ENCODE results near the gene MICAL3.
"Not testable (repeated sequence)": the region's sequence is repeated elsewhere in the genome, so short reads cannot be mapped to it uniquely, and the experiment has no call there.

The MICAL3 gene

DNA sequence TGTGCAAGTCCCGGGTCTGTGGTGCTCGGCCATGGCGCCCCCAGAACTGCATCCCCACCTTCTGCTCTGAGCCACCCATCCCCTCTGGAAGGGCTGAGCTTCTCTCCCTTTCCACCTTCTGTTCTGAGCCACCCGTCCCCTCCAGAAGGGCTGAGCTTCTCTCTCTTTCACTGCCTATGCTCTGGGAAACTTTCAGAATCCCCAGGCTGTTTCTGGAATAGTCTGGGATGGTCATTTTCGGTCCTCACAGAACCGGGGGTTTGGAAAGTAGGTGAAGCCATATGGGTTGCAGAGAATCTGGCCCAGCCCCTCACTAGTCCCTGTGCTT lies 246.7 kb downstream of the MICAL3 start:
- no peak for DNase-seq (ENCODE audit: low spot score)

DNA sequence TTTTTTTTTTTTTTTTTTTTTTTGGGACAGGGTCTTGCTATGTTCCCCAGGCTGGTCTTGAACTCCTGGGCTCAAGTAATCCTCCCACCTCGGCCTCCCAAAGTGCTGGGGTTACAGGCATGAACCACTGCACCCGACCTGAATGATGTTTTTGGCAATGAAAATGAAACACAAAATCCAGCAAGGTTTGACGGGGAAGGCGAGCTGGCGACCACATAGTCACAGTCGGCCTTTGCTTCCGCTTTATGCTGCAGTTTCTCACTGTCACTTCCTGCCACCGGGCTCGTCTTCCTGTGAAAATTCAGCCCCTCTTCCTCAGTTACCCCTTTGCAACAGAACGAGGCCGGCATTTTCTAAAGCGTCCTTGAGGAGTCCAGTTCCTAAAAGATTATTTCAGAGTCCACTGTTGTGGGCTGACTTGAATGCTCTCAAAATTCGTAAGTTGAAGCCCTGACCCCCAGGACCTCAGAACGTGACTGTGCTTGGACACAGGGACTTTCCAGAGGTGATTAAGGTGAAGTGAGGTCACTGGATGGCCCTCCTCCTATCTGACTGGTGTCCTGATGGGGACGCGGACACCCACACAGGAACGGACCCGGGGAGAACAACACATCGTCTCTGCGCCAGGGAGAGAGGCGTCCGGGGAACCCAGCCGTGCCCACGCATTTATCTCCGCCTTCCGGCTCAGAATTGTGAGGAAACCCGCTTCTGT lies 247.2 kb downstream of the MICAL3 start:
- DNase-seq (ENCODE audit: low spot score): no peak

DNA sequence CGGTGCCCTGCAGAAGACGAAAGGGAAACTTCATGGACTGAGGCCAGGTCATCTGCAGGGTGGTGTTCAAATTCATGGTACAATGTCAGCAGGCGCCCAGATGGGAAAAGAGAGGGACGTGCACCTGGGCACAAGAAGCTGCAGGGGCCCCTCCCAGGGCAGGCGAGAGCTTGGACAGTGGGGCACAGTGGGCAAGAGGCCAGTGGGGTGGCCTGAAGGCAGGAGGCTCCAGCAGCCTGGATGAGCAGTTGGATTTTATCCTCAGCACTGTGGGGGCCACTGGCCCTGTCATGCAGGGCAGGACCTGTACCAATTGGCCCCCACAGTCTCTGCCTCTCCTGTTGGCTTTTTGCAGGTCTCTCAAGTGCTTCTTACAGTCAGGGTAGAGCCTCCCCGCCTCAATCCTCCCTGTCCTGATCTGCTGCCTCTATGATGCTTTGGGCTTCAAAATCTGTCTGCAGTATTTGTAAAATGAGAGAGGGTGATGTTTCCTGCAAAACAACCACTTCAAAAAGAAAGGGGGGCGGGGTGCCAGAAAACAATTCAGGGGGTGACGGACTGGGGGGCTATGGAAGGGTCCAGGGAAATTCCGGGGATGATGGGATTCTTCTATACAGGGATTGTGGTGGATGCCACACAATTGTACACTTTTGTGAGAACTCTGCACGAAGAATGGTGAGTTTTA lies 248.4 kb downstream of the MICAL3 start:
- no peak for DNase-seq (ENCODE audit: low spot score)

DNA sequence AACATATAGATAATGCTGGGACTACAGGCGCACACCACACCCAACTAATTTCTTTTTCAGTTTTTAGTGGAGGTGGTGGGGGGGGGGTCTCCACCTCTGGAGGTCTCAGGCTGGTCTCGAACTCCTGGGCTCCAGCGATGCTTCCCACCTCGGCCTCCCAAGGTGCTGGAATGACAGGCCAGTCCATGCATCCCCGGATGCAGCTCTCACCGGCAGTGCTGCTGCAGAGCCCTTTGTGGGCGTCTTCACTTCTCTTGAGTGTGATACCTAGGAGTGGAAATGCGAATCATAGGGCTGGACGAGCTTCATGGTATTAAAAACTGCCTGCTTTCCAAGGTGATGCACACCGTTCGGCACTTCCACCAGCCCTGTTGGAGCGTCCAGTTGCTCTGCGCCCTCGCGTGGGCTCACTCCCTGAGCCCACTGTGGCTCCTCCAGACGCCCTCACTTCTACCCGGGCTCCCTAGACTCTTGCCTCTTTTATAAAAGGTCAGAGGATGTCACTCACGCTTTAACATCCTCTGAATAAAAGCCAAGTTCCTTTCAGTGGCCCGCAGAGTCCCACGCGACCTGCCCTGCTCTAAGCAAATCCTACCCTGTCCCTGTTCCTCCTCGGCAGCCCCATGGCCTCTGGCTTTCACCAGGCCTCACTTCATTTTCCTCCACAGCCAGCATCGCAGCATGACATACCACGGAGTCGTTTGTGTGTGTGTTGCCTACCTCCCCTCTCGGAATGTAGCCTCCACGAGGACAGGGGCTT lies 249.3 kb downstream of the MICAL3 start:
- no peak for DNase-seq (ENCODE audit: low spot score)

DNA sequence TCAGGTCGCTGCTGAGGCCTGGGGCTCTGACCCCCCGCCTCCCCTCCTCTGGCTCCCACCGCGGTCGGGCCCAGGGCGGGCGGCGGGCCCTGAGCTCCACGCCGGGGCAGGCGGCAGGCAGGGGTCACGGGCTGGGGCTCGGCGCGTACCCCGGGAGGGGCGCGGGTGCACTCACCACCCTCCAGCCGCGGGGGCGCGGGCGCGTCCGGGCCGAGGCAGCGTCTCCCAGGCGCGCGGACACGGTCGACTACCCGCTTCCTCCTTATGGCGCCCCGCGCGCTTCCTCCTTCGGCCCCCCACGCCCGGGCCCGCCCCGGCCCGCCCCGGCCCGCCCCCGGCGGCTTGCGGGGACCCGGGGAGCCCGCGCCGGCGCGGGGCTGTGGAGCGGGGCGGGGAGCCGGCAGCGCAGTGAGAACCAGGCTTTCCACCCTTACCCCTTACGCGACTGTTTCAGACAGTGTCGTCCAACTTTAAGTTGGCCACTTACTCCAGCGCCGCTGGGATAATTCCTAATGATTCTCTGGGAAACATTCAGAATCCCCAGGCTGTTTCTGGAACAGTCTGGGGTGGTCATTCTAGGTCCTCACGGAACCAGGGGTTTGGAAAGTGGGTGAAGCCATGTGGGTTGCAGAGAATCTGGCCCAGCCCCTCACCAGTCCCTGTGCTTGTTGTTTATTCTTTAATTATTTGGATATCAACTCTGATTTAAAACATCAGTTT lies 250.0 kb downstream of the MICAL3 start, which contains the start of gene BID:
BID (minus strand) TSS at position 264 of the 720 bp plus-strand sequence. CDS start 24,353 bp downstream, outside the sequence.
- DNase-seq (ENCODE audit: low spot score): peak; percentile 78

DNA sequence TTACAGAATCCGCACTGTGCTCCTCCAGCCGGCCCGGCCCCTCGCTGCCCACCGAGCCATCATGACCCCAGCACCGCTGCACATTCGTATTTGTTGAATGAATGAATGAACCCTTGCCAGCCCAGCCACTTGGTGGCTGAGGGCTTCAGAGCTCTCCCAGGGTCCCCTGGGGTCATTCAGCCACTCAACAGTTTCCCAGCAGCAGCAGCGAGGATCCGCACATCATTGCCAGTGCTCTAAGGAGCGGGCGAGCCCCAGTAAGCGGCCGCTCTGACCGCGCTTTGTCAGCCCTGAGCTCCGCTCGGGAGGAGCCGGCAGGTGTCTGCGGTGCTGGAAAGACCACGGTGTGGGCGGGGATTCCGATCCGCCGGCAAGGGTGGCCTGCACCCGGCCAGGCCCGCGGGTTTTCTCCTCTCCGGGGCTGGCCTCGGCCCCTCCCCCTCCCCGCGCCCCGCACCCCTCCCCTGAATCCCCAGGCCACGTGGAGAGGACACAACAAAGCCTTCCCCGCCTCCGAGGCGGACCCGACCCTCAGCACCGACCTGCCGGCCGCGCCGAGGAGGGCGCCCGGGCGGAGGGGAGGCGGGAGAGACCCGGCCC lies 250.7 kb downstream of the MICAL3 start:
- peak; percentile 75 for DNase-seq (ENCODE audit: low spot score)

DNA sequence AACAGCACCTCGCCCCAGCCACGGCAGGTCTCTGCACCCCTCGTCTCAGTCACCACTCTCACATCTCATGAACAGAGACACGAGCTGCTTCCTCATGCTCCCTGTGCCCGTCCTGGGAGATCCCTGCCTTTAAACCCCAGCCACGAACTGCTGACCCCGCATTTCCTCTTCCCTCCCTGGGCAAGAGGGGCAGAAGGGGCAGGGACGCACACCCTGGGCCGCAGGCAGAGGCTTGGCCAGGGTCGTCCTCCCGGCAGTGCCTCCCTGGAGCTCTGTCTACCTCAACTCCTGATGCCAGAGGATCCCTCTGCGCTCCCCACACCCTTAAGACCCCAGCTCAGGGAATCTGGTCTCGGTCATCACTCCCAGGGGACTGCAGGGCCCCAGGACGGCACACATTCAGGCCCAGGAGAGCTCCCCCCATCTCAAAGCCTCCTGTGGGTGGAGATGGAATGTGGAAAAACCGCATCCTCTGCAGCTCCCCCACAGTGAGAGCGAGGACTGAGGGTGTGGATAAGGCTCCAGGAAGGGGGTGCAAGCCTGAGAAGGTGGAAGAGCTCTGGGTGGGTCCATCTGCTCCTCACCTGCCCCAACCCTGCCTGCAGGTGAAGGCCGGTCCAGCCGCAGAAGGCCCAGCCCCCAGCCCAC lies 251.3 kb downstream of the MICAL3 start:
- DNase-seq (ENCODE audit: low spot score): peak; percentile 65

DNA sequence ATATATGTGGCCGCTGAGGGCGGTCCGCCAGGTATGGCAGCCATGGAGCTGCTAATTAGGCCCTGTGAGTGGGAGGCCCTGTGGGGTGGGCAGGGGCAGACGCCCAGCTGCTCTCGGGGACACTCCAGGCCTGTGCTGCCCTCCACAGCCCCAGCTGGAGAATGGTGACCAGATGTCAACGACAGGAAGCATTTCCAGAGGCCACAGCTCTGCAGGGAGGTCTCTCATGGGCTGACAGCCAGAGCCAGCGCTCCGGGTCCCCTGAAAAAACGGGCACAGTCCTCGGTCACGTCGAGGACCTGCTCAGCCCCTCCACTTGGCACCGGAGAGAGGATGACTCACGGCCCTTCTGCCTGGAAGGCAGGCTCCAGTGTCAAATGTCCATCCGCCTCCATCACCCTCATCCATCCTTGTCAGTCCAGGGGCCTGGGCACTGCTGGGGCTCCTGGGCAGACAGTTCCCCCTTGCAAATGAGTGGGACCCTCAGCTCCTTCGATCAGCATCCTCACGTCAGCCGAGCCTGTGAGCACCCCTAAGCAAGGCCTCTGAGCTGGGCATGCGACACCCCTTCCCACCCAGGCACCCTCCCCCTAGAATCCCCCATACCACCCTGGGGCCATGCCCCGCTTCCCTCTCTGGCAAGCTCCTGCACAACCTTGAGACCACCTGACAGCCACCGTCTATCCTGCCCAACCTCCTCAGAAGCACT lies 252.0 kb downstream of the MICAL3 start:
- DNase-seq (ENCODE audit: low spot score): no peak

DNA sequence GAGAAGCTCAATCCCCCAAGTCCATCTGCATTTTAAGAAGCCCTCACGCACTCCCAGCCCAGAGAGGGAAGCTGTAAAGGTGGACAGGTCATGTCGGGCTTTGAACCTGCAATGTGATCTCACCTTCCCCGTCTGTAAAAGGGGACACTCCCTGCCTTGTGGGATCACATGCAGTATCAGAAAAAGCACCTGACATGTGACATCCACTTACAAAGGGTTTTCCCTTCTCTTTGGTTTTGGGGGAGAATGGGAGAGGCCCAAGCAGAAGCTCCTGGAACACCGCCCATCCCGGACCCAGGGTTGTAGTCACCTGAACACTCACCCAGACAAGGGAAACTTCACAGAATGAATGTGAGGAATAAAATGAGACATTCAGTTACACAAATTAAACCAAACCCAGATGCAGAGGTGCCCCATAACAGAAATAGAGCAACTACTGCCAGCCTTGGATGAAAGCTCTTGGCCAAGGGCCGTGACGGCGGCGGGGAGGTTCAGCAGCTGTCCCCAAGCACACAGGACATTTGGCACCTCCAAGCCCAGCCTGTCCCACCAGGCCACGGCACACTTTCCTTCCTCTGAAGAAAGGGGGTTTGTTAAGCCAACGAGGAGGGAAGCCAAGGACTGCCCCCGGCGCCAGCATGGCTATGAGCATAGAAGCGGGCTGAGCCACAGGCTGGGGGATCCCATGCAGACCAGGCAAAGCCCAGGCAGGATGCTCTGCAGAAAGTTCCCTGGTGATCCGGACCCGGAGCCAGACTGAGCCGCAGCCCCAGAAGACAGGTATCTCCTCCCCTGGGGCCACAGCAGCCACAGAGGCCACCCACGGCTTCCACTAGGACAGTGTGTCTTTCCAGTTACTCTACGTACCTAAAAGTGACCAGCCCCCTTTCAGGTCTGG lies 253.9 kb downstream of the MICAL3 start:
- DNase-seq (ENCODE audit: low spot score): no peak

DNA sequence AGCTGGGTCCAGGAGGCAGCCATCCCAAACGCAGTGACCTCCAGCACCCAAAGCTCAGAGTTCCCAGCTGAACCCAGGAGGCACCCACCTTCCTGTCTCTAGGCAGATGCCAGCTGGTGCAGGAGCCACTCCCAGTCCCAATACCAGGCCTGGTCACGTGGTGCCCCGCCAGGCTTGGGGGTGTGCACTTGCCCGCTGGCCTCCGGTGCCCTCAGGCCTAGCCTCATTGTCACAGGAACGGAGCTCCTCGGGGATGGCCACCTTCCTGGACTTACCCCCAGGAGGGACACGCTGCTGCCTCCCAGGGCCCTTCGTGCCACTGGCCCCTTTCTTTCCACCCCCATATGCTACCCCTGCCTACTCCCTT lies 254.7 kb downstream of the MICAL3 start:
- no peak for DNase-seq (ENCODE audit: low spot score)

DNA sequence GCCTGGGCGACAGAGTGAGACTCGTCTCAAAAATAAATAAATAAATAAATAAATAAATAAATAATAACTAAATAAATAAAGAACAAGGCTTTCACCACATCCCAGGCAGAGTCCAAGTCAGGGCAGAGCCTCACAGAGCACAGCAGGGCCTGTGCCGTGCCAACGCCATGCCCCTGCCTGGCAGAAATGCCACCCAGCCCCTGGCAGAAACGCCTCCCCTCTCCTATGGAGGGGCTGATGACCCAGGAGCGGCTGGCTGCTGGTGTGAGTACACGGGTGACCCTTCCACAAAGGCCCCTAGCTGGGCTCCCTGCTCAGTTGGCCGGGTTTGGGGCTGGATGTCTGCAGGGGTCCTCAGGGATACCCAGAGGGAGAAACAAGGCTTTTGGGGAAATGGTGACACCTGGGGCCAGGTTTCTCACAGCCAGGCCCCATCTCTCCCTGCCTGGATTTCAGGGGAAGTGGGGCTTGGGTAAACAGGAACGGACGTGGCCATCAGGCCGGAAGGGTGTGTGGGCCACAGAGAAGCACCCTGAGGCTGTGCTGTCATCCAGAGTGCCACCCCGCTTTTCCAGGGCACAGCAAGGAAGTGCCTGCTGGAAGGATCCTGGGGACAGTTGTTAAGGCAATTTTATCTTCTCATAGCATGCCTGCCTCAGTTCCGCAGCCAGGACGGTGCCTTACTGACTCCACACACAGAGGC lies 255.2 kb downstream of the MICAL3 start:
- no peak for DNase-seq (ENCODE audit: low spot score)

DNA sequence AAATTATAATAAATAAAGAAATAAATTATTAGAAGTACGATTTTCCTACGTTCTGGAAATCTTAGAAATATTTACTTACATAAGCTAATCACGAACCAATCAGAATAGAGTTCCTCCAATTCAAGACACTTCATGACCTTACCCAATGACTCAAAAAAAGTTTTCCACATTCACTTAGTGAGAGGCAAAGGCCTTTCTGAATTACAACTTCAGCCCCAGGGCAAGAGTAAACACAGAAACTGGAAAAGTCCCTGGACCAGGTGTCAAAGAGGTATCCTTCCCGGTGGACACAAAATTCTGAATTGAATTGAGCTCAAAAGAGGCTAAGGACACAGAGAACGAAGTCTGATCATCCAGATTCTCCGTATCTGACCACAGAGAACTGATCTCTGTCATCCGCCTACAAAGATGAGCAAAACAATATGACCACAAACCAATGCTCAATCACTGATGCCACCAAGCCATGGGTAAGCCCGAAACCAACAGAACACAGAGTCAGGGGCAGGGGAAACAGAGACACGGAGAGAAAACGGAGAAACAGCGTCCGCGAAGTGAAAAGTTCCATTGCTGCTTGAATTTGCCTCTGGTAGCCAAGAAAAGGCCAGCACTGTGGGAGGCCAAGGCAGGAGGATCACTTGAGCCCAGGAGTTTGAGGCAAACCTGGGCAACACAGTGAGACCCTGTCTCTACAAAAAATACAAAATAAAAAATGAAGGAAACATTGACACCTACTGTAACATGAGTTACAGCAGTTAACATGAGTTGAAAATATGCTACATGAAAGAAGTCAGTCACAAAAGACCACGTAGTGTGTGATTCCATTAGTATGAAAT lies 256.9 kb downstream of the MICAL3 start:
- no peak for DNase-seq (ENCODE audit: low spot score)

DNA sequence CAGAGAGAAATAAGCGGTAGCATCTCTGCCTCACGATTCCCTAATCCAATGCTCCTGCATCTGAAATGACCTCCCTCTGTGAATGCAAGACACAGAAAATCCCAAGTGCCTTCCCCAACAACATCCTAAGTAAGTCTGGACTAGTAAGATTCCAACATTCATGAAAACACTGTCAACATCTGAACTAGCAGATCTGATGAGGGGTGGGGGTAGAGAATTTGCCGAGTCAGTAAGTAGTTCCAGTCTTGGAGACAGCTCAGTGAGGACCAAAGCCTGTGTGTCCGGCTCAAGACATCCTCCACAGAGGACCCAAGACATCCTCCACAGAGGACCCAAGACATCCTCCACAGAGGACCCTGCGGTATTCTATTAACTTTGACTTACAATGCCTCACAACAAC lies 259.5 kb downstream of the MICAL3 start:
- not testable (repeated sequence) for DNase-seq (ENCODE audit: low spot score)

DNA sequence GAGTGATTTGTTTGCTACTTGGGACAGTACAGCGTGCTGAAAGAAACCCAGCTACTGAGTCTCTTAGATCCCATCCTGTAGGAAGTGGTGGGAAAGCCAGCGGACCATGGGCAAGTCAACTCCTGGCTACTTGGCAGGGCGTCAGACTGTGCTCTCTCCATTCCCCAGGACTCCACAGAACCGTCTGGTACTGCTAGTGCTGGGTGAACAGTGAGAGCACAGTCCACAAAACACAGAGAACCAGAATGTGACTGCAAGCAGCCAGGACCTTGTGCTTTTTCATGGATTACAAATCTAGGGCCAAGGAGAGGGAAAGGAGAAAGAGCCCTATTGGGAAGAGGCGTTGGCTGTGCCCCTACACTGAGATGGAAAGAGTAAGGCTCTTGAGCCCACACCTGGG lies 260.3 kb downstream of the MICAL3 start:
- no peak for DNase-seq (ENCODE audit: low spot score)

DNA sequence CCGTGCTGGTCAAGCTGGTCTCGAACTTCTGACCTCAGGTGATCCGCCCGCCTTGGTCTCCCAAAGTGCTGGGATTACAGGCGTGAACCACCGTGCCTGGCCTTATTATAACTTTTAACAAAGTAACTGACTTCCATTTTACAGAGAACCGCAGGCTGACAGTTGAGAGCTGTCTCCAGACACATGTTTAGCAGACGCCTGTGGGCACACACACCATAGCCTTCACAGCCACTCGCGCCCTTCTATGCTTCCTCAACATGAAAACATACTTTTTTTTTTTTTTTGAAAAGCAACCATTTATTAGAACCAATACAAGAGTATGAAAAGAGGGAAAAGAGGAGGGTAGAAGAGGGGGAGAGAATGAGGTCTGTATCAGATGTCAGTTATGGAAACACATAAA lies 260.9 kb downstream of the MICAL3 start:
- DNase-seq (ENCODE audit: low spot score): not testable (repeated sequence)

DNA sequence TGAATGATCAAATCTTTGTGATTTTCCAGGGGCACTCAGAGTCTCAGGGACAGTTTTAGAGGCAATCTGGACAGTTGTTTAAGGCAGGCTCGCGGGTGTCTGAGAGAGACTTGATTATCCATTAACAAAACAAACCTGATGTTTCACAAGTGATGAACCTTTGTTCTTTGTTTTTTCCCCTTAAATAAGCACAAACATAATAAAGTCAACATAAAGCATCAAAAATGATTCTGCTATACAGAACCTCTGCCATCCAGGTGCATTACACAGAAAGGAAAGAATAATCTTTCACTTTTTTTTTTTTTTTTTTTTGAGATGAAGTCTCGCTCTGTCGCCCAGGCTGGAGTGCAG lies 263.2 kb downstream of the MICAL3 start:
- DNase-seq (ENCODE audit: low spot score): no peak

DNA sequence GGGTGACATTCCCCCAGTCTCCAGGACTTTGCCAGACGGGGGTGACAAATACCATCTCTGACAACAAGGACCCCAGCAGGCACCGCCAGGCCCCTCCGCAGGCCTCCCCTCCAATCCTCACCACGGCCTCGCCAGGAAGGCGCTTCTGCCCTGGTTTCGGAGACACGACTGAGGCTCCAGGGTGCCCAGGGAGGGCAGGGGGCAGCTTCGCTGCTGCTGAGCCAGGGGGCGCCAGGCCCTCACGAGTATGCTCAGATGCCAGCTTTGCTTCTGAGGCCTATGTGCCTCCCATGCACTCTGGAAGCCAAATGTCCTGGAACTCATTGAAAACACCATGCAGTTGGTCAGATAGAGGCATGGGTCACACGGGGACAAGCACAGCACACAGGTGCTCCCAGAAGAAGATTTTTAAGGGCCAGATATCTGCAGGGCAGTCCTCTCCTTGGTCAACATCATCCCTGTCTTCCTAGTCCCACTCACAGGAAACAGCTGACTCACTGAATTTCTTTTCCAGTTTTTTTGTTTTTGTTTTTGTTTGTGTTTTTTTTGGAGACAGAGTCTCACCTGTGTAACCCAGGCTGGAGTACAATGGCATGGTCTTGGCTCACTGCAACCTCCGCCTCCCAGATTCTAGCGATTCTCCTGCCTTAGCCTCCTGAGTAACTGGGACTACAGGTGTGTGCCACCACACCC lies 270.0 kb downstream of the MICAL3 start:
- no peak for DNase-seq (ENCODE audit: low spot score)
